ENCODE results near the gene PERCC1.
"Not testable (repeated sequence)": the region's sequence is repeated elsewhere in the genome, so short reads cannot be mapped to it uniquely, and the experiment has no call there.

Gene PERCC1

GRCh38 chr16:1451702-1452392, 21.0 kb downstream of the PERCC1 start:
- no peak for DNase-seq

GRCh38 chr16:1452530-1452929, 21.7 kb downstream of the PERCC1 start:
- DNase-seq, result no peak

DNA sequence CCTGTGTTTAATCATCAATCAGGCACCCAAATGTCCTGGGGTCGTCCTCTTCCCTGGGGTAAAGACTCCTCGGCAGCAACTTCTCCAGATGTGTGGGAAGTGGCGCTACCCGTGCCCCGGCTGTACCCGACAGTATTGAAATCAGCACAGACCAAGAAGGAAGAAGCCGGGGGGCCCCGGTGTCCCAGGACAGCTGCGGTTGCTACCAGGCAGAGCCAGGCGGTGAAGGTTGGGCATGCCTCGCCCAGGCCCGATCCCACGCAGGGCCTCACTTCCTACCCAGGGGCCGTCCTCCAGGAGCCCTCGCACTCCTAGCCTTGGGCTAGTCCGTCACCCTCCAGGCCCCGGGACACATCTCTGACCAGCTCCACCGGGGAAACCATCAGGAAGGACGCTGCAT, 22.4 kb downstream of the PERCC1 start:
- DNase-seq, result no peak

- DNase-seq, result no peak
Observed at GRCh38 chr16:1454561-1454960, 23.7 kb downstream of the PERCC1 start.

GRCh38 chr16:1455190-1456171, 24.6 kb downstream of the PERCC1 start:
- no peak for DNase-seq

DNA sequence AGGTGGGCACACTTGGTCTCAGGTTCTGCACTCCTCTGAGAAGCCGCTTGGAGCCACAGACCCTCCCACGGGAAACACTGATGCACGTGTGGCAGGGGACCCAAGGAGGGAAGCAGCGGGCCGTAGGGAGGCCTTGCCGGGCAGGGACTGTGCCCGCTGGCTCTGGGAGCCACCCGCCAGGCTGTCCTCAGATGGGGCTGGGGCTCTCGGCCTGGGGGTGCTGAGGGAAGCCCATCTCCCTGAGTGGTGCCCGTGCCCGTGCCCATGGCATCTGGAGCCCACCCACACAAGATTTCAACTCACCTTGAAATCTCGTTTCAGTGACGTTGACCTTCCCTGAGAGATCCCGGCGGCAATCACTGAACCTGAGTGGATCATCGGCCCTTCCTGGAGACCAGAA, 26.1 kb downstream of the PERCC1 start:
- DNase-seq, result no peak

GRCh38 chr16:1457489-1458245, 26.8 kb downstream of the PERCC1 start:
- no peak for DNase-seq

- DNase-seq, result no peak
Observed at GRCh38 chr16:1458336-1458976, 27.6 kb downstream of the PERCC1 start.

- DNase-seq, result no peak
Observed at GRCh38 chr16:1458977-1459341, 28.1 kb downstream of the PERCC1 start.

DNA sequence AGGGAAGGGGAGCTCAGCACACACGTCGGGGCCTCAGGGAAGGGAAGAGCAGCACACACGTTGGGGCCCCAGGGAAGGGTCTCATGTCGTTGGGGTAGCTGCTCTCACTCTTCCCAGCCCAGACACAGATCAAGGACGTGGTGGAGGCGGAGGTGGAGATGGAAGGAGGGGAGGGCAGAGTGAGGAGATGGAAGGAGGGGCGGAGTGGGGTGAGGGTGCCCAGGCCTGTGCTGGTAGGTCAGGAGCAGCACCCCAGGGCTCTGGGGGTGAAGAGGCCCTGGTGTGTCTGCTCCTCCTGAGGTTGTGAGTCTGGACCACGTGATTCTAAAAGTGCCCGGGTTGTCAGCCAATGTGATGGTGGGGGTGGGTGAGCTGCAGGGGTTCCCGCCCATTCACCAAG, 29.1 kb downstream of the PERCC1 start:
- no peak for DNase-seq

DNA sequence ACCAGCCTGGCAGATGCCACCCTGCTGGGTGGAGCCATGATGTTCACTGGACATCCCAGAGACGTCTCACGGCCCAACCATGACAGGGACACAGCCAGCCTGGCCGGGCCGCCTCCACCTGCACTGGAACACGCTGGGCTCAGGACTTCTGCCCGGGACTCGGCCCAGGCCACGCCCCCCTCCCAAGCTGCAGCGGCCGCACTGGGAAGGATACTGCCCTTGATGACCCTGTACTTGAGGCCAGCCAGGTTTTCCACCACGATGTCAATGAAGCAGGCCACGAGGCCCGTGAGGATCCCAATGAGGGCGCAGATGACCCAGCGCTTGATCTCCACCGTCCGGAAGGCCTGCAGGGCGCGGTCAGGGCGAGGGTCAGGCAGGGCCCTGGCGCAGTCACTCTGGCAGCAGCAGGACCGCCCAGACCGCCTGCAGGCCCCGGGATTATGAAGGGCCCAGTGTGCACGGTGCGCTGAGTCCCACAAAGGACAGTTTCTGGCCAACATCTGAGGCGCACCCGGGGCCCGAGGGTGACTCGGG, 29.8 kb downstream of the PERCC1 start:
- no peak for DNase-seq

DNA sequence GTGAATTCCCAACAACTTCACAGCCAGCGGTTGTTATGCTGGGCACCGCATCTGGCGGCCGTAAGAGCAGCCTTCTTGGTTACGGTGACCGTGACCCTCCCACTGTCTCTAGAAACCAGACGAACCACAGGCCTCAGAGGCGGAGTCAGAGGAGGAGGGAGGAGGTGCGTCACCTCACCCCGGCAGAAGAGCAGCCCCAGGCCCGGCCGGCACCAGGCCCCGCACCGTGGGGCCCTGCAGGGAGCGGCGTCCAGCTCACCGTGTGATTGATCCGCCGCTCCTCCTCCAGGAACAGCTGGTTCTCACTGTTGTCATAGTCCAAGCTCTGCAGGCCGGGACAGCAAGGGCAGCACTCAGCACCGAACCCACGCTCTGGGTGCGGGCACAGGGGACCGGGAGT, 30.3 kb downstream of the PERCC1 start:
- DNase-seq, result no peak

DNA sequence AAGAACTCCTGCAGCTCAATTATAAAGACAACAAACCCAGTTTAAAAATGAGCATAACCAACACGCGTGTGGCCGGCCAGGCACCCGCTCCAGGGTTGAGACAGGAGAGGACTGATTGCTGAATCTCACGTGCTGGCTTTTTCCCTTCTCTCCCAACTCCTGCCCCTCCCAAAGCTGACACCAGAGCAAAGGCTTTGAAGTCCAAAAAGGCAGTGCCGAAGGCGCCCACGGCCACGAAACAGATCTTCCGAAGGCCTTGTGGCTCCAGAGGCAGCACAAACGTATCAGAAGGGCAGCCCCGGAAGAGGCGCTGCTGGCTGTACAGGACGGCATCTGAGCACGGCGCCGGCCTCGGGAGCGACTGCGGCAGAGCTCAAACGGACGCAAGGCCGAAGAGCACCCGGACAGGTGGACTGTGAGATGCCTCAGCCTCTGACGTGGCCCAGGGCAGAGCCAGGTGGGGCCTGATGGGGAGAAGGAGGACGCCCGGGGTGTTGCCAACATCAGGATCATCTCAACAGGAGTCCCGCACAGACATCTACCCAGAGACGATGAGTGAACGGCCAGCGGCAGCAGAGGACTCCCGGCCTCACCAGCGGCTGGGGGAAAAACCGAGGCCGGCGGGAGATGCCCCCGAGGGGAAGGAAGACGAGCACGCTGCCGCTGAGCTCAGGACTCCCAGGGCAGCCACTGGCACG, 33.5 kb downstream of the PERCC1 start:
- DNase-seq, result no peak

DNA sequence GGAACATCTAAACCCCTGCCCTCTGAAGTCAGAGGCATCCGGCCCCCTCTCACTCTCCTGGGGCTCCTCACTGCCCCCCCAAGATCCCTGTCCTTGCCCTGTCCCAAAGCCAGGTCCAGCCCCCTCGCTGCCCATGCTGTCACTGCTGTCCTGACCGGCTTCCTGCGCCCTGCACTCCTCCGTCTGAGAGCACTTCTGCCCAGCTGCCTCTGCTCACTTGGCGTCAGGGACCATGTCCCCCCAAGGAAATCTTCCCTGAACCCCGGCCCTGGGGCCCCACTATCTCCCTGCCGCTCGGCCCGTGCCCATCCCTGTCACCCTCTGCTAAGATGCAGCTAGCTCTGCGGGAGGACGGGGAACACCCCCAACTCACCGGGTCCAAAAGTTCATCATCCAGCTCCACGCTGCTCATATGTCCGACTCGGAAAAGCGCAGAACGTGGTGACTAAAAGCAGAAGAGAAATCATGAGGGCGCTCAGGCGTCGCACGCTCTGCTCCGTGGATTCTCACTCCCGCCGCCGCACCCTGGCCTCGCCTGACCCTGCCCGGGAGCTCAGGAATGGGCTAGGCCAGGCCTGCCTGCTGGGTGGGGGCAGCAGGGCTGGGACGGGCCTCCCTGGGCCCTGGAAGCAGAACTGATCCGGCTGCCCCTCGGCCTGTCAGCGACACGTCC, 34.2 kb downstream of the PERCC1 start:
- DNase-seq, result no peak

DNA sequence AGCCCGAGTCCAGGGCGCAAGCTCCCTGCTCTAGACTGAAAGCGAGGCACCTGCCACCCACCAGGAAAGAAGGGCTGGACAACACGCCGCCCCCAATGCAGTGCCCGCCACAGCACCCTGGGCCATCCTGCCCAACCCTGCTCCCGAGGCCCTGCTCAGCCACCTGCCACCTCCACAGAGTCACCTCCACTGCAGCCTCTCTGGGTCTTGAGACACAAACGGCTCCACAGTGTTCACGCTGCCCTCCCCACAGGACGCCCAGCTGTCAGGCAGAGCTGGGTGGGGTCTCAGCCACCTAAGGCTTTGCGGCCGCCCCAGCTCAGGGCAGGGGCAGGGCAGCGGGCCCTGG, 34.7 kb downstream of the PERCC1 start:
- no peak for DNase-seq

GRCh38 chr16:1466054-1466453, 35.2 kb downstream of the PERCC1 start:
- no peak for DNase-seq

- DNase-seq, result no peak
Observed at GRCh38 chr16:1466968-1467521, 36.2 kb downstream of the PERCC1 start.

DNA sequence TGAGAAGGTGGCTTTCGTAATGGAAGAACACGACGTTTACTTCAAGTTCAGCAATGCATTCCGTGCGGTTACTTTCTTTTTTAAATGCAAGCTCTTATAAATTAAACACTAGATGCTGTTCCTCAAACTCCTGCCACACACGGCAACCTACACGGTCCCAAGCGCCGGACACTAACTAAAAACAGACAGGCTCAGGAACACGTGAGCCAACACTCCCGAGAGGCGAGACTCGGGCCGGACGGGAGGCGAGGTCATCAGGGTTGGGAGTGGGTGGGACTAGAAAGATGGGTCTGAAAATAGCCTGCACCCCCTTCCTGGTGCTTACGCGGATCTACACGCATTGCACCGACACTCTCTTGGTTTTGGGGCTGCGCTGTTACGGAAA, 37.5 kb downstream of the PERCC1 start:
- DNase-seq, result no peak

DNA sequence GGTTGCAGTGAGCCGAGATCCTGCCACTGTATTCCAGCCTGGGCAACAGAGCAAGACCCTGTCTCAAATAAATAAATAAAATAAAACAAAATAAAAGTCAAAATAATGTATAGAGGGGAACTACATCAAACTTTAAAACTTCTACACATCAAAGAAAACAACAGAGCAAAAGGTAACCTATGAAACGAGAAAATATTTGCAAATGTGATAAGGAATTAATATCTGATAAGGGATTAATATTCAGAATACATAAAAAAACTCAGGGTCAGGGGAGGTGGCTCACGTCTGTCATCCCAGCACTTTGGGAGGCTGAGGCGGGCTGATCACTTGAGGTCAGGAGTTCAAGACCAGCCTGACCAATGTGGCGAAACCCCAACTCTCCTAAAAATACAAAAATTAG, 38.3 kb downstream of the PERCC1 start:
- DNase-seq, result not testable (repeated sequence)

GRCh38 chr16:1469693-1470201, 38.9 kb downstream of the PERCC1 start:
- DNase-seq, result no peak

Measured in OCI-M1 (cell line).